Activated CD8-positive, alpha-beta T cell treated with anti-CD3 and anti-CD28 coated beads for 36 hours (primary cell): ENCODE results near the gene SH3PXD2B. TPM values are rescaled to one million over a fixed set of nuclear protein-coding genes. Genes with fewer than 3 reads are reported as not detected.

Source experiments
- ATAC-seq: fragments of 200-7000 bp; cut with Tn5 transposase; one replicate; pipeline ENCODE4 v1.10.0; 2021; ENCODE audit warnings: mild to moderate bottlenecking, moderate library complexity
- CTCF ChIA-PET: fragments of 350-600 bp; sonication (Branson Sonifier 250); formaldehyde crosslinking; loops from one replicate; lab custom pipeline; 2021; ENCODE audit warnings: antibody characterized with exemption; lab: Charles Lee
- POLR2A ChIA-PET: fragments of 350-600 bp; sonication (Branson Sonifier 250); formaldehyde crosslinking; loops from one replicate; lab custom pipeline; 2021; ENCODE audit warnings: antibody characterized with exemption; lab: Charles Lee
- DNase-seq: peaks from one replicate; pipeline ENCODE4 v3.0.0-alpha.2; 2020
- H3K27ac Mint-ChIP-seq: one replicate; pipeline ENCODE4 v1.8.0; 2021; ENCODE audit warnings: mild to moderate bottlenecking, mixed read lengths
- H3K27me3 Mint-ChIP-seq: one replicate; pipeline ENCODE4 v1.8.0; 2021; ENCODE audit warnings: mixed read lengths
- H3K36me3 Mint-ChIP-seq: one replicate; pipeline ENCODE4 v1.8.0; 2021; ENCODE audit warnings: low read depth, mixed read lengths
- H3K4me1 Mint-ChIP-seq: one replicate; pipeline ENCODE4 v1.8.0; 2021; ENCODE audit warnings: low read depth, mixed read lengths
- H3K4me3 Mint-ChIP-seq: one replicate; pipeline ENCODE4 v1.8.0; 2021; ENCODE audit warnings: mild to moderate bottlenecking, moderate library complexity, mixed read lengths
- H3K9me3 Mint-ChIP-seq: one replicate; pipeline ENCODE4 v1.8.0; 2021; ENCODE audit warnings: mixed read lengths
- intact Hi-C: fragments of 100-400 bp; cut with micrococcal nuclease; formaldehyde crosslinking; loops from one replicate; pipeline ENCODE4 v1.10.0; 2022
- total RNA-seq, 2 experiments: library from RNA; stranded (reverse); gene quantifications; one replicate each; pipeline ENCODE4 v1.2.3, GENCODE V29; 2021
- TF ChIP-seq, protein P1 (sequence below): fragments of 200-600 bp; IDR thresholded peaks from one replicate; pipeline ENCODE4 v1.8.0; 2022; ENCODE audit warnings: antibody characterized with exemption, mild to moderate bottlenecking

SH3PXD2B gene
- total RNA-seq, 2 experiments from 2014 or later: 0.38 to 0.47 TPM

GRCh38 chr5:172444110-172444510, 10.2 kb downstream of the SH3PXD2B start:
- Mint-ChIP-seq H3K4me1 (peaks cover 8% of the 10 kb centered on the region), H3K9me3 (no peaks in the 10 kb centered on the region), H3K4me3 (no peak overlapping the region), H3K27ac (no peak overlapping the region), H3K36me3 (no peaks in the 10 kb centered on the region), H3K27me3 (peaks cover 23% of the 10 kb centered on the region)
- ATAC-seq: no peak
- ChIA-PET CTCF (interaction anchor here (0.8 to 1.5 kb wide), 2 partner anchors 21 to 73 kb away, joined by 3 read pairs; no protein-coding TSS in a partner anchor), POLR2A (no interaction called here)
- TF ChIP-seq, protein P1, sequence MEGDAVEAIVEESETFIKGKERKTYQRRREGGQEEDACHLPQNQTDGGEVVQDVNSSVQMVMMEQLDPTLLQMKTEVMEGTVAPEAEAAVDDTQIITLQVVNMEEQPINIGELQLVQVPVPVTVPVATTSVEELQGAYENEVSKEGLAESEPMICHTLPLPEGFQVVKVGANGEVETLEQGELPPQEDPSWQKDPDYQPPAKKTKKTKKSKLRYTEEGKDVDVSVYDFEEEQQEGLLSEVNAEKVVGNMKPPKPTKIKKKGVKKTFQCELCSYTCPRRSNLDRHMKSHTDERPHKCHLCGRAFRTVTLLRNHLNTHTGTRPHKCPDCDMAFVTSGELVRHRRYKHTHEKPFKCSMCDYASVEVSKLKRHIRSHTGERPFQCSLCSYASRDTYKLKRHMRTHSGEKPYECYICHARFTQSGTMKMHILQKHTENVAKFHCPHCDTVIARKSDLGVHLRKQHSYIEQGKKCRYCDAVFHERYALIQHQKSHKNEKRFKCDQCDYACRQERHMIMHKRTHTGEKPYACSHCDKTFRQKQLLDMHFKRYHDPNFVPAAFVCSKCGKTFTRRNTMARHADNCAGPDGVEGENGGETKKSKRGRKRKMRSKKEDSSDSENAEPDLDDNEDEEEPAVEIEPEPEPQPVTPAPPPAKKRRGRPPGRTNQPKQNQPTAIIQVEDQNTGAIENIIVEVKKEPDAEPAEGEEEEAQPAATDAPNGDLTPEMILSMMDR: no peak
- no peak for DNase-seq
- intact Hi-C loops: no loop called here

DNA sequence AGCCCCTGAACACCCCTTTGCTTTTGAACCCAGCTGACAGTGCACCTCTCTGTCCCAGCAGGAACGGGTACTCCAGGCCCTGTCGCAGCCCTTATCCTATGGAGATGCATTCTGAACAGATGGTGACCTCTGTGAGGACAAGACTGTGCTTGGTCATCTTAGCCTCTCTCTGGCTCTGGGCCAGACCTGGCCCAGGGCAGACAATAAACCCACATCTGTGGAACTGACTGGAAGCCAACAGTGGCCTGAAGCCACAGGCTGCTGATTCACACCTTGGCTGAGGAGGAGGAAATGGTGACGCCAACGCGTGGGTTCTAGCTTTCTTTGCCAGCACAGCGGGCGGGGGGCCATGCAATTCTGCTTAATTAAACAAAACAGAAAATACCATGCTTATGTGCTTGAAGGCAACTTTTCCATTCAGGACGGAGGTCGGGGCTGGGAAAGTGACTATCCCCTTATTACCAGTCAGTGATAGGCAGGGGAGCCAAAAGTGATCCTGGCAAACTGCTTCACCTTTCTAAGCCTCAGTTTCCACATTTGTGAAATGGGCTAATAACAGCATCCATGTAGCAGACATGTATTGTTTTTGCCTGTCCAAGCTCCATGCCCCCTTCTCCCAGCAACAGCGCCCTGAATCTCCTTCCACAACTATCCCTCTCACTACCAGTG, 10.8 kb downstream of the SH3PXD2B start:
- ATAC-seq (peak; percentile 93), DNase-seq (peak; percentile 92)
- Mint-ChIP-seq H3K27ac (no peak overlapping the region), H3K9me3 (no peaks in the 10 kb centered on the region), H3K36me3 (no peaks in the 10 kb centered on the region), H3K4me1 (peaks cover 8% of the 10 kb centered on the region), H3K27me3 (peaks cover 23% of the 10 kb centered on the region), H3K4me3 (no peak overlapping the region)
- ChIA-PET POLR2A (no interaction called here), CTCF (interaction anchor here (0.8 to 1.5 kb wide), 2 partner anchors 20 to 73 kb away, joined by 3 read pairs; no protein-coding TSS in a partner anchor)
- TF ChIP-seq, protein P1: no peak
- intact Hi-C loops: no loop called here

- Mint-ChIP-seq H3K4me3 (no peak overlapping the region), H3K4me1 (peaks cover 8% of the 10 kb centered on the region), H3K27ac (no peak overlapping the region), H3K27me3 (peaks cover 21% of the 10 kb centered on the region), H3K36me3 (no peaks in the 10 kb centered on the region), H3K9me3 (no peaks in the 10 kb centered on the region)
- intact Hi-C loops: no loop called here
- CTCF ChIA-PET: interaction anchor here (1.6 kb wide), 1 partner anchor 9 kb away, joined by 8 read pairs; no protein-coding TSS in a partner anchor
- POLR2A ChIA-PET: no interaction called here
- TF ChIP-seq, protein P1: no peak
- ATAC-seq (no peak), DNase-seq (no peak)
Observed at GRCh38 chr5:172442592-172442991, 11.7 kb downstream of the SH3PXD2B start.

DNA sequence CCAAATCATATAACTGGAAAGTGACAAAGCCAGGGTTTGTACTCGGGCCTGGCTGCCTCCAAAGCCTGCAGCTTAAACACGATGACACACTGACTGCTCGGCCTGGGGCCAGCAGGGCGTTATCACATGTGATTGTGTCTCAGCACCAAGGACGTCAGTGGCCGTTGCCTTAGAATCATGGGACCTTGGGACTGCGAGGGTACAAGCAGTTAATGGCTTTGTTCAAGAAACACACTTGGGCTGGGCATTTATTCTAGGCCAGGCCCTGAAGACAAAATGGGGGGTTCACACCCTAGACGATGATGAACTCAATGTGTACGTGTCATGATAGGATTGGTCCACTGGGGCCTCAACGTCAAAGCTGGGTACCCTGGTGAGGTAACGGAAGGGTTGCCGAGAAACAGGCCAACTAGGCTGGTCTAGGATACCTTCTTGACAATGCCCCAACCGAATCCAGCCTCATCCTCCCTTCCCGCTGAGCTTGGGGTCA, 13.0 kb downstream of the SH3PXD2B start:
- no peaks in the 10 kb centered on the region for H3K9me3 Mint-ChIP-seq
- intact Hi-C loops: no loop called here
- H3K36me3 Mint-ChIP-seq: no peaks in the 10 kb centered on the region
- H3K4me3 Mint-ChIP-seq: no peak overlapping the region
- peaks cover 8% of the 10 kb centered on the region for H3K4me1 Mint-ChIP-seq
- TF ChIP-seq, protein P1: no peak
- ATAC-seq: no peak
- peaks cover 16% of the 10 kb centered on the region for H3K27me3 Mint-ChIP-seq
- no peak overlapping the region for H3K27ac Mint-ChIP-seq
- DNase-seq: no peak
- POLR2A ChIA-PET: interaction anchor here (0.6 kb wide), 1 partner anchor 10 kb away, joined by 3 read pairs; no protein-coding TSS in a partner anchor
- CTCF ChIA-PET: interaction anchor here (0.6 to 1.6 kb wide), 2 partner anchors 10 to 38 kb away, joined by 3 to 8 read pairs; no protein-coding TSS in a partner anchor

DNA sequence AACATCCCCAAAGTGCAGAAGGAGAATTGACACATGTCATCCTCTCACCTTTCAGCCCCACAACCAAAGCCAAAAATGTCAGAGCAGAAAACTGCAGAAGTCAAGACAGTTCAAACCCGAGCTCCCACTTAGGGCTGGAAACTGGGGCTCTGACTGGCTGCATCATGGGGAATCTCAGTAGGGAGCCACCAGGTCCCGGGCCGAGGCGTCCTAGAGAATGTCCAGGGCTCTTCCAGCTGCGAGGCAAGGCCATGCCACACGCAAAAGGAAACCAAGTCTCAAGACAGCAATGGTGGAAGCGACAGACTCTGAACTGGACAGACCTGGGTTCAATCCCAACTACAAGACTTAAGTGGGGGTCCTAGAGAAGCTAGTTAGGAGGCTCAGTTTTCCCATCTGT, 13.8 kb downstream of the SH3PXD2B start:
- H3K4me1 Mint-ChIP-seq: peaks cover 8% of the 10 kb centered on the region
- ChIA-PET POLR2A (no interaction called here), CTCF (interaction anchor here (0.6 to 0.8 kb wide), 2 partner anchors 11 to 39 kb away, joined by 3 to 4 read pairs; no protein-coding TSS in a partner anchor)
- ATAC-seq (no peak), DNase-seq (no peak)
- H3K36me3 Mint-ChIP-seq: no peaks in the 10 kb centered on the region
- H3K27ac Mint-ChIP-seq: no peak overlapping the region
- intact Hi-C loops: no loop called here
- H3K27me3 Mint-ChIP-seq: peaks cover 16% of the 10 kb centered on the region
- TF ChIP-seq, protein P1: no peak
- no peak overlapping the region for H3K4me3 Mint-ChIP-seq
- no peaks in the 10 kb centered on the region for H3K9me3 Mint-ChIP-seq
